OCI-LY7 (cell line): ENCODE data around the gene FAM170B. TPM values are rescaled to one million over a fixed set of nuclear protein-coding genes. Genes with fewer than 3 reads are reported as not detected.

Experiments
- BruUV-seq: library from RNA; stranded (reverse); fragments of 400-500 nt; replicated peaks from 2 replicates; lab custom pipeline; 2021; lab: Mats Ljungman, UMichigan
- CTCF ChIA-PET: fragments of 300-600 bp; sonication (Branson Sonifier 250); formaldehyde crosslinking; loops from one replicate; lab custom pipeline; 2022; ENCODE audit warnings: antibody characterized with exemption; ENCODE audit not compliant: unreplicated experiment; lab: Charles Lee
- POLR2A ChIA-PET: fragments of 300-600 bp; sonication (Branson Sonifier 250); formaldehyde crosslinking; loops from one replicate; lab custom pipeline; 2022; ENCODE audit warnings: antibody characterized with exemption; lab: Charles Lee
- DNase-seq: peaks from one replicate; pipeline ENCODE4 v3.0.0-alpha.2; 2015; ENCODE audit warnings: low spot score
- H2AFZ ChIP-seq: fragments of 200-600 bp; sonication (generic), shearing (Covaris generic); 2 replicates; pipeline ENCODE4 v1.6.1; 2014; ENCODE audit warnings: mild to moderate bottlenecking, antibody characterized with exemption, low read length, moderate library complexity
- H3K27ac ChIP-seq: fragments of 200-600 bp; sonication (generic); 2 replicates; pipeline ENCODE4 v1.5.1; 2014; ENCODE audit warnings: mixed run types, low read depth, mild to moderate bottlenecking, moderate library complexity, low read length, inconsistent platforms; ENCODE audit not compliant: poor library complexity, severe bottlenecking
- H3K36me3 ChIP-seq: fragments of 200-600 bp; sonication (generic); 2 replicates; pipeline ENCODE4 v1.6.1; 2014; ENCODE audit warnings: mild to moderate bottlenecking, antibody characterized with exemption, low read length, moderate library complexity, mixed read lengths; ENCODE audit not compliant: insufficient read depth
- H3K4me1 ChIP-seq: fragments of 200-600 bp; sonication (generic); 2 replicates; pipeline ENCODE4 v1.5.1; 2014; ENCODE audit warnings: mild to moderate bottlenecking, low read length; ENCODE audit not compliant: insufficient read depth, poor library complexity, severe bottlenecking
- H3K4me2 ChIP-seq: fragments of 200-600 bp; sonication (generic); 2 replicates; pipeline ENCODE4 v1.6.1; 2014; ENCODE audit warnings: mild to moderate bottlenecking, low read length
- H3K4me3 ChIP-seq: fragments of 200-600 bp; sonication (generic); 2 replicates; pipeline ENCODE4 v1.5.1; 2014; ENCODE audit warnings: mild to moderate bottlenecking, low read depth, low read length; ENCODE audit not compliant: poor library complexity, severe bottlenecking
- H3K79me2 ChIP-seq: fragments of 200-600 bp; sonication (generic); 2 replicates; pipeline ENCODE4 v1.6.1; 2016; ENCODE audit warnings: low read depth, mild to moderate bottlenecking, low read length, moderate library complexity, mixed read lengths; ENCODE audit not compliant: insufficient read depth
- H3K9me2 ChIP-seq: fragments of 200-600 bp; sonication (generic); 2 replicates; pipeline ENCODE4 v1.6.1; 2016; ENCODE audit warnings: mild to moderate bottlenecking, low read length, mixed read lengths; ENCODE audit not compliant: insufficient read depth
- H3K9me3 ChIP-seq: fragments of 200-600 bp; sonication (generic); 2 replicates; pipeline ENCODE4 v1.6.1; 2014; ENCODE audit warnings: mild to moderate bottlenecking, mixed run types, low read length, mixed read lengths
- H4K20me1 ChIP-seq: fragments of 200-600 bp; sonication (generic); 2 replicates; pipeline ENCODE4 v1.6.1; 2014; ENCODE audit warnings: mild to moderate bottlenecking, antibody characterized with exemption, low read length, moderate library complexity, mixed read lengths; ENCODE audit not compliant: insufficient read depth
- CTCF ChIP-seq: fragments of 200-600 bp; sonication (generic); conservative IDR thresholded peaks from 2 replicates; pipeline ENCODE4 v1.5.1; 2014; ENCODE audit warnings: mild to moderate bottlenecking, antibody characterized with exemption, low read length, moderate library complexity, mixed read lengths
- EZH2phosphoT487 ChIP-seq: fragments of 200-600 bp; sonication (generic); IDR thresholded peaks from 2 replicates; pipeline ENCODE4 v1.6.1; 2018; ENCODE audit warnings: low read depth, borderline replicate concordance, mild to moderate bottlenecking, mixed run types, antibody characterized with exemption, low read length, moderate library complexity, mixed read lengths
- intact Hi-C: fragments of 100-400 bp; cut with micrococcal nuclease; formaldehyde crosslinking; loops from one replicate; pipeline ENCODE4 v1.10.0; 2022; ENCODE audit not compliant: unreplicated experiment
- total RNA-seq, 2 experiments: library from RNA; depleted of rRNA in 1 of 2; stranded (reverse); fragments of >200 nt in 1 of 2; shearing (Covaris generic) in 1 of 2; gene quantifications; 2 replicates each; pipeline ENCODE4 v1.2.3, GENCODE V29; 2014 to 2022

Gene FAM170B
- total RNA-seq, 2 experiments from 2014 or later: 0.23 to 0.38 TPM

DNA sequence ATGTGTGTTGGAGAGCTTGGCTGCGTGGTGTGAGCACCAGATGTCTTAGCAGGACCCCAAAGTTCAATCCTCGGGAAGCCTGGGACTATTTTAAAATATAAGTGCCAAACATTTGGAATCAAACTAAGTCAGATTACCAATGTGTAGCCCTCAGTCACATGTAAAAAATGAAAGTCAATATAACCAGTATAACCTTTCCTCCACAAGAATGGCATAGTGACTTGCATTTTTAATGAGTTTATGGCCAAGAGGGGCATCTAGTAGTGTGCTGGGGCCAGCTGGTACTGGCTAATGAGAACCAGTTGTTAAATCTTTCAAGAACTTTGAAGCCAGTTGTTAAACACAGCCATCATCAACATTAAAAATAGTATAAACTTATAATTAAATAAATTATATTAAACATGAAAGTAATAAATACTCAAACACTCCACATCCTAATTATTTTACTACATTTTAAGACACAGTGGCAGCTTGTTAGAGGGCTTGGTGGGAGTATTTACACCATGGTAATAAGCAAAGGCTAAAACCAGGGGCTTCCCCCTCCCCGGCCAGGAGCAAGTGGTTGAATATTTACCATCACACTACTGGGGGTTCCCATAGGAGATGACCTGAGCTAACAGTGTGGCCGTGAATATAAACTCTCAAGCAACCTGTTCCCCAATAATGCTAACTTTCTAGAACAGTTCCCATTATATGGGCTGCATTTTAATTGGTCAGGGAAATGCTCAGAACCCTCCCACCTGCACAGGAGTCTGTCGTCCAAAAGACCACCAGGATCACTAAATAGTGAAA lies 7.9 kb upstream of the FAM170B start:
- H3K4me2 ChIP-seq: no peak overlapping the region
- no peak for DNase-seq
- ChIA-PET POLR2A (interaction anchor here (0.8 to 1.0 kb wide), 3 partner anchors 14 to 47 kb away, joined by 3 read pairs; no protein-coding TSS in a partner anchor), CTCF (no interaction called here)
- H3K36me3 ChIP-seq: peaks cover 3% of the 10 kb centered on the region; the same call in 1 of the 2 replicates
- no peaks in the 10 kb centered on the region for H3K79me2 ChIP-seq
- H3K4me1 ChIP-seq: peaks cover 30% of the 10 kb centered on the region
- TF ChIP-seq CTCF: no peak
- no peak for TF ChIP-seq EZH2phosphoT487
- no peaks in the 10 kb centered on the region for H4K20me1 ChIP-seq
- H3K4me3 ChIP-seq: no peak overlapping the region
- BruUV-seq: no TSS peak
- no peak overlapping the region for H3K27ac ChIP-seq
- H3K9me3 ChIP-seq: peaks cover 6% of the 10 kb centered on the region; the same call in 1 of the 2 replicates
- intact Hi-C loops: no loop called here
- no peak overlapping the region for H2AFZ ChIP-seq
- no peaks in the 10 kb centered on the region for H3K9me2 ChIP-seq

- Histone ChIP-seq H2AFZ (no peak overlapping the region), H3K4me2 (no peak overlapping the region), H3K9me3 (peaks cover 11% of the 10 kb centered on the region; the same call in 1 of the 2 replicates), H4K20me1 (no peaks in the 10 kb centered on the region), H3K9me2 (no peaks in the 10 kb centered on the region), H3K27ac (no peak overlapping the region), H3K79me2 (no peaks in the 10 kb centered on the region), H3K36me3 (peaks cover 7% of the 10 kb centered on the region; the same call in 1 of the 2 replicates), H3K4me3 (no peak overlapping the region), H3K4me1 (peaks cover 42% of the 10 kb centered on the region)
- CTCF ChIA-PET: no interaction called here
- DNase-seq: no peak
- BruUV-seq: no TSS peak
- intact Hi-C loops: no loop called here
- POLR2A ChIA-PET: interaction anchor here (0.9 to 1.0 kb wide), 3 partner anchors 28 to 60 kb away, joined by 3 read pairs; no protein-coding TSS in a partner anchor
- TF ChIP-seq CTCF: no peak
- no peak for TF ChIP-seq EZH2phosphoT487
These were observed 6.7 kb upstream of the FAM170B start for GRCh38 chr10:49140304-49141177.
